Measurements from ENCODE around the gene ANKRD26.
"Not testable (repeated sequence)": the region's sequence is repeated elsewhere in the genome, so short reads cannot be mapped to it uniquely, and the experiment has no call there.

The ANKRD26 gene

GRCh38 chr10:27099916-27100812 is at the start of gene ANKRD26:
Gene ANKRD26, minus strand, starts transcription at chr10:27100494. Its CDS starts 168 bp downstream, at chr10:27100326.
- DNase-seq (ENCODE audit: insufficient read length, low spot score) (peak; percentile 96), FAIRE-seq (peak; percentile 69)

GRCh38 chr10:27147701-27148100 is 47.4 kb upstream of the ANKRD26 start:
- no peak for FAIRE-seq
- DNase-seq (ENCODE audit: insufficient read length, low spot score) = no peak

- DNase-seq (ENCODE audit: insufficient read length, low spot score) = no peak
- no peak for FAIRE-seq
Observed at GRCh38 chr10:27145937-27146336, 45.6 kb upstream of the ANKRD26 start.

- FAIRE-seq (no peak), DNase-seq (ENCODE audit: insufficient read length, low spot score) (no peak)
Observed at GRCh38 chr10:27143686-27144085, 43.4 kb upstream of the ANKRD26 start.

- DNase-seq (ENCODE audit: insufficient read length, low spot score) (no peak), FAIRE-seq (no peak)
Observed at GRCh38 chr10:27138277-27138676, 38.0 kb upstream of the ANKRD26 start.

- DNase-seq (ENCODE audit: insufficient read length, low spot score) (no peak), FAIRE-seq (no peak)
Observed at GRCh38 chr10:27134371-27134770, 34.1 kb upstream of the ANKRD26 start.

GRCh38 chr10:27108165-27108564 is 7.9 kb upstream of the ANKRD26 start:
- FAIRE-seq (no peak), DNase-seq (ENCODE audit: insufficient read length, low spot score) (no peak)

GRCh38 chr10:27104919-27105318 is 4.6 kb upstream of the ANKRD26 start:
- no peak for FAIRE-seq
- DNase-seq (ENCODE audit: insufficient read length, low spot score) = no peak

- no peak for FAIRE-seq
Observed at GRCh38 chr10:27100813-27101347, 586 bp upstream of the ANKRD26 start.

GRCh38 chr10:27099448-27099847 is 846 bp downstream of the ANKRD26 start:
- FAIRE-seq = no peak
- DNase-seq (ENCODE audit: insufficient read length, low spot score) = no peak

More at GRCh38 chr10:27100813-27101347, 586 bp upstream of the ANKRD26 start:
- no peak for DNase-seq (ENCODE audit: insufficient read length, low spot score)

- FAIRE-seq = no peak
- DNase-seq (ENCODE audit: insufficient read length, low spot score) = no peak
Observed at GRCh38 chr10:27088119-27089044, 11.9 kb downstream of the ANKRD26 start.

GRCh38 chr10:27072436-27073114 is 27.7 kb downstream of the ANKRD26 start:
- no peak for FAIRE-seq
- no peak for DNase-seq (ENCODE audit: insufficient read length, low spot score)

- DNase-seq (ENCODE audit: insufficient read length, low spot score) (no peak), FAIRE-seq (no peak)
Observed at GRCh38 chr10:27068217-27068891, 31.9 kb downstream of the ANKRD26 start.

GRCh38 chr10:27065084-27065483 is 35.2 kb downstream of the ANKRD26 start:
- FAIRE-seq (no peak), DNase-seq (ENCODE audit: insufficient read length, low spot score) (no peak)

GRCh38 chr10:27052656-27053055 is 47.6 kb downstream of the ANKRD26 start:
- no peak for FAIRE-seq

GRCh38 chr10:27045247-27045646 is 55.0 kb downstream of the ANKRD26 start:
- DNase-seq (ENCODE audit: insufficient read length, low spot score); FAIRE-seq: not testable (repeated sequence)

More at GRCh38 chr10:27052656-27053055, 47.6 kb downstream of the ANKRD26 start:
- DNase-seq (ENCODE audit: insufficient read length, low spot score) = no peak

- no peak for FAIRE-seq
- no peak for DNase-seq (ENCODE audit: insufficient read length, low spot score)
Observed at GRCh38 chr10:27041196-27041595, 59.1 kb downstream of the ANKRD26 start.

GRCh38 chr10:27038168-27038567 is 62.1 kb downstream of the ANKRD26 start:
- FAIRE-seq = no peak
- DNase-seq (ENCODE audit: insufficient read length, low spot score) = no peak

- FAIRE-seq = no peak
Observed at GRCh38 chr10:27035163-27035562, 65.1 kb downstream of the ANKRD26 start.

GRCh38 chr10:27030060-27030459 is 70.2 kb downstream of the ANKRD26 start:
- FAIRE-seq (no peak), DNase-seq (ENCODE audit: insufficient read length, low spot score) (no peak)

More at GRCh38 chr10:27035163-27035562, 65.1 kb downstream of the ANKRD26 start:
- no peak for DNase-seq (ENCODE audit: insufficient read length, low spot score)

All from HTR-8/SVneo (cell line).